GM10266 (cell line): ENCODE data around the gene APEH.

ENCODE experiments used
- DNase-seq: peaks from one replicate; pipeline ENCODE4 v3.0.0; 2012; ENCODE audit errors: extremely low spot score
- TF ChIP-seq, protein P1 (sequence below): IDR thresholded peaks from 2 replicates; pipeline ENCODE4 v1.5.1; 2012; ENCODE audit warnings: mild to moderate bottlenecking, low read depth; ENCODE audit not compliant: control insufficient read depth, insufficient read depth; ENCODE audit errors: missing control alignments

The APEH gene

DNA sequence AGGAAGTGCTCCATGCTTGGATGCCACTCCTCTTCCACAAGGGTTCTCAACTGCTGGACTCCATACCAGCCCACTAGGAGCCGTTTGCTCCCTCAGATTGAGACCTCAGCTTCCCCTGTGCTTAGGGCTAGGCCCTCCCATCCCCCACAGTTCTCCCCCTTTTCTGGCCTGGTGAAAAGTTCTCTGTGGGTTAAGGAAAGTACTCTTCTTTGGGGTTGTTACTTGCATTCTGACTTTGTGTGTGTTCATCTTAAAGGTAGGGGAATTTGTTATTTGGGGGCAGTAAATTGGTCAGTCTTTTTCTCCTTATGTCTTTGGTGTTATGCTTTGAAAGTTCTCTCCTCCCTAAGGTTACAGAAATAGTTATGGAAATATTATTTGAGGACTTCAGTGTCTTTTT, 24.0 kb upstream of the APEH start:
- TF ChIP-seq, protein P1, sequence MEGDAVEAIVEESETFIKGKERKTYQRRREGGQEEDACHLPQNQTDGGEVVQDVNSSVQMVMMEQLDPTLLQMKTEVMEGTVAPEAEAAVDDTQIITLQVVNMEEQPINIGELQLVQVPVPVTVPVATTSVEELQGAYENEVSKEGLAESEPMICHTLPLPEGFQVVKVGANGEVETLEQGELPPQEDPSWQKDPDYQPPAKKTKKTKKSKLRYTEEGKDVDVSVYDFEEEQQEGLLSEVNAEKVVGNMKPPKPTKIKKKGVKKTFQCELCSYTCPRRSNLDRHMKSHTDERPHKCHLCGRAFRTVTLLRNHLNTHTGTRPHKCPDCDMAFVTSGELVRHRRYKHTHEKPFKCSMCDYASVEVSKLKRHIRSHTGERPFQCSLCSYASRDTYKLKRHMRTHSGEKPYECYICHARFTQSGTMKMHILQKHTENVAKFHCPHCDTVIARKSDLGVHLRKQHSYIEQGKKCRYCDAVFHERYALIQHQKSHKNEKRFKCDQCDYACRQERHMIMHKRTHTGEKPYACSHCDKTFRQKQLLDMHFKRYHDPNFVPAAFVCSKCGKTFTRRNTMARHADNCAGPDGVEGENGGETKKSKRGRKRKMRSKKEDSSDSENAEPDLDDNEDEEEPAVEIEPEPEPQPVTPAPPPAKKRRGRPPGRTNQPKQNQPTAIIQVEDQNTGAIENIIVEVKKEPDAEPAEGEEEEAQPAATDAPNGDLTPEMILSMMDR = no peak
- no peak for DNase-seq

- TF ChIP-seq, protein P1 = no peak
These were observed 23.5 kb upstream of the APEH start for GRCh38 chr3:49650637-49651036.

DNA sequence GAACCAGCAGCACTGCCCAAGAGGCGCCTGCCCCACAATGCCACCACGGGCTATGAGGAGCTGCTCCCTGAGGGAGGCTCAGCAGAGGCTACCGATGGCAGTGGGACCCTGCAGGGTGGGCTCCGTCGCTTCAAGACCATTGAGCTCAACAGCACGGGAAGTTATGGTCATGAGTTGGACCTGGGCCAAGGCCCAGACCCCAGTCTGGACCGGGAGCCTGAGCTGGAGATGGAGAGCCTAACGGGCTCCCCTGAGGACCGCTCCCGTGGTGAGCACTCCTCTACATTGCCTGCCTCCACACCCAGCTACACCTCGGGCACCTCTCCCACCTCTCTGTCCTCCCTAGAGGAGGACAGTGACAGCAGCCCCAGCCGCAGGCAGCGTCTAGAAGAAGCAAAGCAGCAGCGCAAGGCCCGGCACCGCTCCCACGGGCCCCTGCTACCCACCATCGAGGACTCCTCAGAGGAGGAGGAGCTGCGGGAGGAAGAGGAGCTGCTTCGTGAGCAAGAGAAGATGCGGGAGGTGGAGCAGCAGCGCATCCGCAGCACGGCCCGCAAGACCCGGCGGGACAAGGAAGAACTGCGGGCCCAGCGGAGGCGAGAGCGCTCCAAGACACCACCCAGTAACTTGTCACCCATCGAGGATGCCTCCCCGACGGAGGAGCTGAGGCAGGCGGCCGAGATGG, 21.8 kb upstream of the APEH start:
- TF ChIP-seq, protein P1 = no peak
- DNase-seq = no peak

More at GRCh38 chr3:49650637-49651036, 23.5 kb upstream of the APEH start:
- no peak for DNase-seq

DNA sequence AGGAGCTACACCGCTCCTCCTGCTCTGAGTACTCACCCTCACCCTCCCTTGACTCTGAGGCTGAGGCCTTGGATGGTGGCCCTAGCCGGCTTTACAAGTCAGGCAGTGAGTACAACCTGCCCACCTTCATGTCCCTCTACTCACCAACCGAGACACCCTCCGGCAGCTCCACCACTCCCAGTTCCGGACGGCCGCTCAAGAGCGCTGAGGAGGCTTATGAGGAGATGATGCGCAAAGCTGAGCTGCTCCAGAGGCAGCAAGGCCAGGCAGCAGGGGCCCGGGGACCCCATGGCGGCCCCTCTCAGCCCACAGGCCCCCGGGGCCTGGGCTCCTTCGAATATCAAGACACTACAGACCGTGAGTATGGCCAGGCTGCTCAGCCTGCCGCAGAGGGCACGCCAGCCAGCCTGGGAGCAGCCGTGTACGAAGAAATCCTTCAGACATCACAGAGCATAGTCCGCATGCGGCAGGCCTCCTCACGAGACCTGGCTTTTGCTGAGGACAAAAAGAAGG, 21.2 kb upstream of the APEH start:
- TF ChIP-seq, protein P1 = no peak
- DNase-seq = no peak

DNA sequence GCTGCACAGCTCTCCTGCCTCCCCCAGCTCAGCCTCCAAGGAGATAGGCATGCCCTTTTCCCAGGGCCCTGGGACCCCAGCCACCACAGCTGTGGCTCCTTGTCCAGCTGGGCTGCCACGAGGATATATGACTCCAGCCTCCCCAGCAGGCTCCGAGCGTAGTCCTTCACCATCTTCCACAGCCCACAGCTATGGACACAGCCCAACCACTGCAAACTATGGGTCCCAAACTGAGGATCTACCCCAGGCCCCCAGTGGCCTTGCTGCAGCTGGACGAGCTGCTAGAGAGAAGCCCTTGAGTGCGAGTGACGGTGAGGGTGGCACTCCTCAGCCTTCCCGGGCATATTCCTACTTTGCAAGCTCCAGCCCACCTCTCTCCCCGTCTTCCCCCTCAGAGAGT, 20.5 kb upstream of the APEH start:
- TF ChIP-seq, protein P1 = no peak
- DNase-seq = no peak

GRCh38 chr3:49654176-49654825, 19.9 kb upstream of the APEH start:
- TF ChIP-seq, protein P1 = no peak
- DNase-seq = no peak
